Activated gamma-delta T cell treated with Interleukin-2 at 50 U/mL for 16 hours (primary cell): ENCODE data around the gene NYAP2.

Experiments used
- DNase-seq: peaks from one replicate; pipeline ENCODE4 v3.0.0-alpha.2; 2020

Gene NYAP2

GRCh38 chr2:225487878-225488416 is 88.4 kb downstream of the NYAP2 start:
- DNase-seq, result no peak

GRCh38 chr2:225488743-225489142 is 89.2 kb downstream of the NYAP2 start:
- DNase-seq, result no peak

GRCh38 chr2:225493420-225494099 is 94.0 kb downstream of the NYAP2 start:
- no peak for DNase-seq

- DNase-seq, result no peak
Observed at GRCh38 chr2:225494100-225494459, 94.6 kb downstream of the NYAP2 start.

- no peak for DNase-seq
Observed at GRCh38 chr2:225495706-225496105, 96.2 kb downstream of the NYAP2 start.

- no peak for DNase-seq
Observed at GRCh38 chr2:225496568-225496967, 97.1 kb downstream of the NYAP2 start.

- DNase-seq, result no peak
Observed at GRCh38 chr2:225497166-225497565, 97.7 kb downstream of the NYAP2 start.

GRCh38 chr2:225501022-225501421 is 101.5 kb downstream of the NYAP2 start:
- DNase-seq, result no peak

- DNase-seq, result no peak
Observed at GRCh38 chr2:225502971-225503370, 103.5 kb downstream of the NYAP2 start.

GRCh38 chr2:225510796-225511195 is 111.3 kb downstream of the NYAP2 start:
- no peak for DNase-seq

GRCh38 chr2:225512469-225512868 is 113.0 kb downstream of the NYAP2 start:
- no peak for DNase-seq

GRCh38 chr2:225512876-225513540 is 113.5 kb downstream of the NYAP2 start:
- no peak for DNase-seq

GRCh38 chr2:225515033-225515432 is 115.5 kb downstream of the NYAP2 start:
- no peak for DNase-seq

GRCh38 chr2:225526760-225527390 is 127.4 kb downstream of the NYAP2 start:
- no peak for DNase-seq

GRCh38 chr2:225531559-225531958 is 132.0 kb downstream of the NYAP2 start:
- DNase-seq, result no peak

GRCh38 chr2:225532096-225532495 is 132.6 kb downstream of the NYAP2 start:
- no peak for DNase-seq

GRCh38 chr2:225534037-225534436 is 134.5 kb downstream of the NYAP2 start:
- DNase-seq, result no peak

- DNase-seq, result no peak
Observed at GRCh38 chr2:225534697-225535096, 135.2 kb downstream of the NYAP2 start.

GRCh38 chr2:225536036-225536435 is 136.5 kb downstream of the NYAP2 start:
- DNase-seq, result no peak

- DNase-seq, result no peak
Observed at GRCh38 chr2:225543626-225544025, 144.1 kb downstream of the NYAP2 start.

GRCh38 chr2:225556461-225556860 is 157.0 kb downstream of the NYAP2 start:
- no peak for DNase-seq

- DNase-seq, result no peak
Observed at GRCh38 chr2:225558399-225559071, 159.0 kb downstream of the NYAP2 start.

GRCh38 chr2:225559072-225559415 is 159.5 kb downstream of the NYAP2 start:
- DNase-seq, result no peak

GRCh38 chr2:225566798-225567197 is 167.3 kb downstream of the NYAP2 start:
- no peak for DNase-seq
